D341Med (cell line): ENCODE results near the gene ZNF136.

Experiments
- DNase-seq: peaks from one replicate; pipeline ENCODE4 v3.0.0; 2012; ENCODE audit warnings: low spot score

Gene ZNF136

DNA sequence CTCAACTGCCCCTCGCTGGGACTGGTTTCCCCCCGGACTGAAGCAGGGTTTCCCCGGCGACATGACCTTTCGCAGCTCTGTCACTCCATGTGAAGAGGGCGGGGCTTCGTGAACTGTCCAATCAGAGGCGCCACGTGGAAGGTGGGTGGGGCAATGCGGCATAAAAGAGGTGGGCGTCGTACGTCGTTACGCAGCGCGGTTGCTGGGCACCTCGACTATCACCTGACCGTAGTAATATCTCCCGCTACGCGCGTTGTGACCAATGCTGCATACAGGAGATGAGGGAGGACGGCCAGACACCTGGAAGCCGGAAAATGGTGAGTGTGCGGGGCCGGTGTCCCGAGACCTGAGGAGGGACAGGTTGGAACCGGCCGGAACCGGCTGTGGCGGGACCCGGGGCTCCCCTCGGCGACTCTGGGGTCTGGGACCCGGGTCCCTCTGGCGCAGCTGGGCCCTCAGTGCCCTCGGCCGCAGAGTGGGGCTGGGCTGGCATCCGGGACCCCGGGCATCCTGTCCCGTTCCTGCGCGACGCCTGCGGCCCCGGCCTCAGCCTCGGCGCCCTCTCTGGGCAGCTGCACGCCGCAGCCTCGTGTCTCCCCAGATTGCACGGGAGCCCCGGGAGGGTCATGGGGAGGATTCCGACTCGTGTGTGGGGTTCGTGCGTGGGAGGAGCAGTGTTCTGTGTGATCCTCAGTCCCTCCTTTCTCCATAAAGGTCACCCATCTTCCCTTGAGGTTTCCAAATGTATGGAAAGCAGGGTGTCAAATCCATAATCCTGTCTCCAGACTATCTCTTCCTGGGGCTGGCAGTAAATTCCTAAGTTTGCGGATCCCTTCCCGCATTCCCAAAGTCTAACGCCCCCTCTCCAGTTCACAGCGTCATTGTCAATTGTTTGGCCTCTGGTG, 32.2 kb downstream of the ZNF136 start:
- DNase-seq: no peak

DNA sequence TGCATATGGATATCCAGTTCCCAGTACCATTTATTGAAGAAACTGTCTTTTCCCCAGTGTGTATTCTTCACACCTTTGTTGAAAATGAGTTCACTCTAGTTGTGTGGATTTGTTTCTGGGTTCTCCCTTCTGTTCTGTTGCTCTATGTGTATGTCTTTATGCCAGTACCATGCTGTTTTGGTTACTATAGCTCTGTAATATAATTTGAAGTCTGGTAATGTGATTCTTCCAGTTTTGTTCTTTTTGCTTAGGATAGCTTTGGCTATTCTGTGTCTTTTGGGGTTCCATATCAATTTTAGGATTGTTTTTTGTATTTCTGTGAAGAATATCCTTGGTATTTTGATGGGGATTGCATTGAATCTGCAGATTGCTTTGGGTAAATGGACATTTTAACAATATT, 35.2 kb downstream of the ZNF136 start:
- no peak for DNase-seq

DNA sequence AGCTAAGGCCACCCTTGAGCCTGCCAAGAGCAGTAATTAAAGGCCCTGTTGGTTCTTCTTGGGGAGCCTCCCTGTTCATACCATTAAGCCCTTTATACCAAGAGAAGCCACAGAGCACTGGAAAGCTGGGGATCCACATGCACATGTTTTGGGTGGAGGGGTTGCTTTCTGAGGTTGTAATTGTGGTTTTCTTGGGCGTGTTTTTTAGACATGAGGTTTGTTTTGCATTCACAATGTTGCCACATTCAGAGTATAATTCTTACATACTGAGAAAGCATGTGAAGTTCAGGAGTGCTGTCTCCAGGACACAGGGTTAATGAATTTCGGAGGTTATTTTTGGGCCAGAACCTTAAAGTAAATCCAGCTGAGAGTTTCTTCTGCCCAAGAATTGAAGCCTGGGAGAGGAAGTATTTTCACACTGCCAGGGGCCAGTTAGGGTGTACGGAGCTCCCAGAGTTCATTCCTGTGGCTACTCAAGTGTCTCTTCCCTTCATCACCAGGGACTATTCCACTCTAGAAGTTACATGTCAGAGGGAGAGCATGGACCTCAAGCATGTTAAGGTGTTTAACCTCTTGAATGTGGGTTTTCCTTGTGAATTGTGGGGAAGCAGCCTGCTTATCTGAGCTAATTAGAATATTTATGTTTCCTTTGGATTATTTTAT, 37.0 kb downstream of the ZNF136 start:
- no peak for DNase-seq

DNA sequence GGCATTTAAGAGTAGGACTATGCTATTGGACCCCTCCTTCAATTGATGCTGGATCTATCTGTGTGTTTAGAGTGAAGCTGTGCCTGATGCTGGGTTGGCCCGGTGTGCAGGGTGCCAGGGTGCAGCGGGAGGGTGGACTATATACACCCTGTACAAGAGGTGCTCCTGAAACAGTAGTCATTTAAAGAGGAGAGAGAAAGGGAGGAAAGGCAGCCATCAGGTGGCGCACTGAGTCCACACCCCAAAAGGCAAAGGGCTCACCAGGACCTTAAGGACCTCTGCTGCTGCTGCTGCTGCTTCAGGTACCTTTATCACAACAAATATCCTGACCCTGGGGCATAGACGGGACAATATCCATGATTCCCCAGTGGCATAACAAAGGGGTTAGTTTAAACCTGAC, 39.4 kb downstream of the ZNF136 start:
- DNase-seq: peak; percentile 64

DNA sequence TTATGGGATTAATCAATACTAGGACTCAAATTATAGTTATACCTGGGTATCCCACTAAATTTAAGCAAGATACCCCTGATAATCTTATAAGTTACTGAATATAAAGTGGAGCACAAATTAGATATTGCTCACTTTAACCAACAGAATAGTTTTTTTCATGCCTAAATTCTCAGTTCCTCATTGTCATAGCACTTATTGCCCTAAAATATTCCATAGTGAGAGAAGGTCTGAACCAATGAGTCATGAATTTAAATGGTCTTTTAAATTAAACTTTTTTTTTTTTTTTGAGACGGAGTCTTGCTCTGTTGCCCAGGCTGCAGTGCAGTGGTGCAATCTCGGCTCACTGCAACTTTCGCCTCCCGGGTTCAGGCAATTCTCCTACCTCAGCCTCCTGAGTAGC, 42.4 kb downstream of the ZNF136 start:
- DNase-seq: no peak

DNA sequence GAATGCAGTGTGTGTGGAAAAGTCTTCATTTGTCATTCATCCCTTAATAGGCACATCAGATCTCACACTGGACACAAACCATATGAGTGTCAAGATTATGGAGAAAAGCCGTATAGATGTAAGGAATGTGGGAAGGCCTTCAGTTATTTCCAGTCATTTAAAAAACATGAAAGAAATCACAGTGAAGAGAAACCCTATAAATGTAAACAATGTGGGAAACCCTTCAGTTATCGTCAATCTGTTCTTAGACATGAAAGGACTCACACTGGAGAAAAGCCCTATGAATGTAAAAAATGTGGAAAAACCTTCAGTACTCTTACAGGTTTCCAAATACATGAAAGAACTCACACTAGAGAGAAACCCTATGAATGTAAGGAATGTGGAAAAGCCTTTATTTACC, 45.3 kb downstream of the ZNF136 start:
- no peak for DNase-seq

DNA sequence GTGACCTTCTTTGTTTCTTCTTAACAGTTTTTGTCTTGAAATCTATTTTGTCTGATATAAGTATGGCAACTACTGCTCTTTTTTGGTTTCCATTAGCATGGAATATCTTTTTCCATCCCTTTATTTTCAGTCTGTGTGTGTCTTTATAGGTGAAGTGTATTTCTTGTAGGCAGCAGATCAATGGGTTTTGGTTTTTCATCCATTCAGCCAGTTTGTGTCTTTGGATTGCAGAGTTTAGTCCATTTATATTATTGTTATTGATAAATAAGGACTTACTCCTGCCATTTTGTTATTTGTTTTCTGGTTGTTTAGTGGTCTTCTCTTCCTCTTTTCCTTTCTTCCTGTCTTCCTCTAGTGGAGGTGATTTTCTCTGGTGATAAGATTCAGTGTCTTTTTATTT, 54.4 kb downstream of the ZNF136 start:
- DNase-seq: no peak

DNA sequence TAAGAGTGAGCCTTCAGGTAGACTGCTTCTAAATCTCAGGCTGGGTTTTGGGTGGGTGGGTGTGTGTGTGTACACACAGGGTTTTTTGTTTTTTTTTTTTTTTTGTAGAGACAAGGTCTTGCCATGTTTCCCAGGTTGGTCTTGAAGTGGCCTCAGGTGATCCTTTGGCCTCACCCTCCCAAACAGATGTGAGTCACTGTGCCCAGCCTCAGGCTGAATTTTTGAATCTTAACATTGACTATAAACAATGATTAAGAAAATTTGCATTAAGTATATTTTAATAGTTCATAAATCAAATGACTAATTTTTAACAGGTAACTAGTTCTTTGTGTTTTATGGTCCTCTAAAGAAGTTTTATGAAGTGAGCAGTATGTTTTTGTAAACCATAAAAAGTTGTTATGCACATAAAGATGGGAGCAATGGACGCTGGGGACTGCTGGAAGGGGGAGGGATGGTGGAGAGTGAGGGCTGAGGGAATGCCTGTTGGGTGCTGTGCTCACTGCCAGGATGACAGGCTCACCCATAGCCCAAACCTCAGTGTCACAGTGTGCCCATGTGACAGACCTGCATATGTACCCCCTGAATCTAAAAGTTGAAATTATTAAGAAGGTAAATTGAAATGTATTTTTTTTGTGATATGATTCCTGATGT, 60.2 kb downstream of the ZNF136 start:
- no peak for DNase-seq

DNA sequence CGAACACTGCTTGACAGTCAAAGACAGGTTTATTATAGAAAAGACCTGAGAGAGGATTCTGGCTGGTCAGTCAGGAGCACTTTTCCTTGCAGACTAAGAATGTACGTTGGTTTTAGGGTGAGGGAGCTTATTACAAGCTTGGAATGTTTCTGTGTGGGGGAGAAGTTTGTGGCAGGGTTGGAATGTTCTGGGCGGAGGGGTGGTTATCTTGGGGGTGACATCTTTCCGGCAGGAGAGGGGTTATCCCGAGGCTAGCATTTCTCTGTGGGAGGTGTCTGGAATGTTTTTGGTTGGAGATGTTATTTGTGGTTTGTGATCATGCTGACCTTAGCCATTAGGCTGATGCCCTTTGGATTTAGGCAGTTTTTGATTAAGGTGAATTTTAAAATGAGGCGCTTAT, 61.8 kb downstream of the ZNF136 start:
- DNase-seq: no peak

DNA sequence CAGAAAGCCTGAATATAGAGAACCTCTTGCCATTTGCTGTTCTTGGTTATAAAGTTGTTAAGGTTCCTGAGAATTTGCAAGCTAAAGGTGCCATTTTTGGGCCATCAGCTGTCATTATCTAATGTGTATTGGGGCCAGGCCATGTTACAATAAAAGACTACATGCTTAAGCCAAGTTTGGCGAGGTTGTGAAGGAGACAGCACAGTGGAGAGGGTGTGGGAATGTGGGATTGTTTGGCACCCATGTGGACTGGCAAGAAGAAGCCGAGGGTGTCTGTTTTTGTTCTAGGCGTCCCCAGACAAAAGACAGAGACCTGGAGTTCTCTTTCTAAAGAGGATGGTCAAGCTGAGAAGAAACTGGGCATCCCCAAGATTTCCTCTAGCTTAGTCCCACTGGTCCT, 67.1 kb downstream of the ZNF136 start:
- no peak for DNase-seq

DNA sequence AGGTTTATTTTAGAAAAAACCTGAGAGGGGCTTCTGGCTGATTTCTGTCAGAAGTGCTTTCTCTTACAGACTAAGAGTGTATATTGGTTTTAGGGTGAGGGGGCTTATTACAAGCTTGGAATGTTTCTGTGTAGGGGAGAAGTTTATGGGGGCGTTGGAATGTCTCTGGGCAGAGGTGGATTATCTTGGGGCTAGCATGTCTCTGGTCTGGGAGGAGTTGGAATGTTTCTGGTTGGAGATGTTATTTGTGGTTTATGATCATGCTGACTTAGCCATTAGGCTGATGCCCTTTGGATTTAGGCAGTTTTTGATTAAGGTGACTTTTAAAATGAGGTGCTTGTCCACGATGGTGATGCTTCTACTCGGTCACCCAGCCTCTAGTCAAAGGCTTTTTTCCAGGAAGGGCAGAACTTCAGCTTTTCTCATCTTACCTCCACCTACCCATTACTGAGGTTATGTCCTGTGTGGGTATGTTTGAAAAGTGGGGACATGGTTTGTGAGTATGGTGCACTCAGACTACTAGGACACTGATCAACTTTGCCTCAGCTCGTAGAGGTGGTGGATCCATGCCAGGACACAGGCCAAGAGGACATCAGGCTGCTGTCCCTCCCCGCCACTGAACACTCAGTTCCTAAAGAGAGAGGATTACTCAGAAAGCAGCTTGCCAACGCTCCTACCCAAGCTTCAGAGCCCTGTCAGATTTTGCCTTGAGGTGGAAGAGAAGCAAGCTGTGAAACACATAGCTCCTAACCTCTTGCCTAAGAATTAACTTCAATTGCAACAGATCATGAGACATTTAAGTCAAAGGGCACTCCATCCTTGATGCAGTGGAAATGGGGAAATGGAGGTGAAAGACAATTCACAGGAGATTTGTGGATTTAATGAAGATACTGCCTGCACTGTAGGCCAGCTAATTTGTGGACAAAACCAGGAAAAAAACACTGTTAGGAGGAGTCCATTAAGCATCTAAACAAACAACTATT, 68.1 kb downstream of the ZNF136 start:
- DNase-seq: no peak

DNA sequence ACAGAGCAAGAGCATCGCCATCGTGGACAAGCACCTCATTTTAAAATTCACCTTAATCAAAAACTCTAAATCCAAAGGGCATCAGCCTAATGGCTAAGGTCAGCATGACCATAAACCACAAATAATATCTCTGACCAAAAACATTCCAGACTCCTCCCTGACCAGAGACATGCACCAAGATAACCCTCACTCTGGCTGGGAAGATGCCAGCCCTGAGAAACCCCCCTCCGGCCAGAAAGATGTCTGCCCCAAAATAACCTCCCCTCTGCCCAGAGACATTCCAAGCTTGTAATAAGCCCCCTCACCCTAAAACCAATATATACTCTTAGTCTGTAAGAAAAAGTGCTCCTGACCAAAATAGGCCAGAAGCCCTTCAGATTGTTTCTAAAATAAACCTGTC, 70.1 kb downstream of the ZNF136 start:
- DNase-seq: no peak

DNA sequence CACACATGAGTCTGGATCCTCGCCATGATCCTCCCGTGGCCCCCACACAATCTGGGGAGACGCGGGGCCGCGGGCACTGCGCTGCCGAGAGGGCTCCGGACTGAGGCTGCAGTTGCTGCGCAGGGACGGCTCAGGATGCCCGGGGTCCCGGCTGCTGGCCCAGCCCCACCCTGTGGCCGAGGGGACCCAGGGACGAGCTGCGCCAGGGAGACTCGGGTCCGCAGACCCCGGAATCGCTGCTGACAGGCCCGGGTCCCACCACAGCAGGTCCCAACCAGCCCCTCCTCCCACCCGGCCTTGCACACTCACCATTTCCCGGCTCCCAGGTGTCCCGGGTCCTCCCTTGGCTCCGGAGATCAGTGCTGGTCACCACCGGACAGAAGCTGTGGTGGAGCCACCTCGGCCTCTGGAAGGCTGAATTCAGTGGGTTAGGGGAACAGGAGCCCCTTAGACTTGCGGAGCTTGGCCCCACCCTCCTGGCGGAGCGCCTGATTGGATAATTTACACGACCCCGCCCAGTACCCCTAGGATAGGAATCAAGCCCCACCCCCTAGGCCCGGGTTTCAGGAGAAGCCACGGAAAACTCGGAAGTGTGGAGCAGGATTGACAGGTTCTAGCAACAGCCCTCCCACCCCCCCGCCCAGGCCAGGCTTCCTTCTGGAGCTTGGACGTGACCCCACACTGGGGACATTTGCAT, 74.4 kb downstream of the ZNF136 start:
- no peak for DNase-seq
